ENCODE data around the gene MFNG. TPM values are rescaled to one million over a fixed set of nuclear protein-coding genes. Genes with fewer than 3 reads are reported as not detected.
A peak's percentile ranks its signal among the peaks of the same experiment; 100 is the strongest.

Gene MFNG
- total RNA-seq, 1 donor from 2014 or later, result 0.83 TPM

DNA sequence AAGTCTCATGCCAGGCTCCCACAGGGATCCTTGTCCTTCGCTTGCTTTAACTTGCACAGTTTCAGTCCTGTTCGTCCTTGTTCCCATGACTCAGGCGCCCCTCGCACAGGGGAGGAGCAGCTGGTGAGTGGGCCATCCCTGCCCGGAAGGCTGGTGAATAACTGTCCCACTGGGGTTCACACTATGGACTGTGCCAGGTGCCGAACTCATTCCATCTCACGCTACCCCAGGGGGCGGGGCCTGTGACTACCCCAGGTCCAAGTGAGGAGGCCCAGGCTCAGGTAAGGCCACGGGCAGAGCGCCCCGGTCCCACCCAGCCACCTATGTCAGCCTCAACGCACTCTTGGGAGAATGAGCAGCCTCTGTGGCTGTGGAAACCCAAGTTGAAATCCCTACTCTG, 40.2 kb upstream of the MFNG start:
- Mint-ChIP-seq H3K27ac (no peak overlapping the region), H3K36me3 (no peaks in the 10 kb centered on the region)

GRCh38 chr22:37525746-37526350, 39.7 kb upstream of the MFNG start:
- no peak overlapping the region for H3K27ac Mint-ChIP-seq

More for the DNA sequence above, 40.2 kb upstream of the MFNG start:
- Mint-ChIP-seq H3K9me3 (no peaks in the 10 kb centered on the region), H3K27me3 (ENCODE audit: low read depth) (no peaks in the 10 kb centered on the region), H3K4me1 (peaks cover 2% of the 10 kb centered on the region), H3K4me3 (no peak overlapping the region)
- DNase-seq (ENCODE audit: low spot score in 2 of 2, unreplicated experiment in 2 of 2), result no peak
- no peak for TF ChIP-seq CTCF (IDR thresholded peaks at IDR 0.05; ENCODE audit: unreplicated experiment)

DNA sequence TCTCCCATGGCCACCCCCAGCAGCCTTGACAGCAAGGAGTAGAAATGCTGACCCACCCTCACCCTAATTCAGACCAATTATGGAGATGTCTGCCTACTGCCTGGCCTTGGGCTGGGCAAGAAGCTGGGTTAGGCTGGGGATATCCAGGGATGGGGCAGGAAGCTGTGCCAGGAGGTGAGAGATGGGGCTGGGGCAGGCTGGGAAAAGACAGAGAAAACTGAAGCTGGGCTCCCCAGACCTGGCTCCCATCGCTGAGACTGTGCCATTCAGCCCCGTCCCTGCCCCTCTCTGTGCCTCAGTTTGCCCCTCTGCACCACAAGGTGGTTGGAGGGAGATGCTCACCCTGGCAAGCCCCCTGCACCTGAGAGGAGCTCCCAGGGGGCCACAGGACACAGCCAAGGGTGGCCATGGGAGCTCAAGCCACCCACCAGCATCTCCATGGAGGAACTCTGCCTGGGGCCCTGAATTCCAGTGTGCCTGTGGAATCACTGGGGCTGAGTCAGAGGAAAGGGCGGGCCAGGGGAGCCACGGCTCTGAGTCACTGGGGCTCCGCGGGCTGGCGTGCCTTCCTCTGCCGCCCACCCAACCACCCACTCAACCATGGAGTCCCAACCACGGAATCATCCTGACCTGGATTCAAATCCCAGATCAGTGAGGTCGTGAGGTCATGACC, 39.0 kb upstream of the MFNG start:
- Mint-ChIP-seq H3K4me3 (no peak overlapping the region), H3K27me3 (ENCODE audit: low read depth) (peaks cover 2% of the 10 kb centered on the region), H3K36me3 (no peaks in the 10 kb centered on the region), H3K9me3 (no peaks in the 10 kb centered on the region), H3K4me1 (peaks cover 2% of the 10 kb centered on the region), H3K27ac (no peak overlapping the region)
- no peak for TF ChIP-seq CTCF (IDR thresholded peaks at IDR 0.05; ENCODE audit: unreplicated experiment)
- no peak for DNase-seq (ENCODE audit: low spot score in 2 of 2, unreplicated experiment in 2 of 2)

More at GRCh38 chr22:37525746-37526350, 39.7 kb upstream of the MFNG start:
- Mint-ChIP-seq H3K27me3 (ENCODE audit: low read depth) (no peaks in the 10 kb centered on the region), H3K9me3 (no peaks in the 10 kb centered on the region), H3K36me3 (no peaks in the 10 kb centered on the region), H3K4me1 (peaks cover 2% of the 10 kb centered on the region), H3K4me3 (no peak overlapping the region)
- no peak for DNase-seq (ENCODE audit: low spot score in 2 of 2, unreplicated experiment in 2 of 2)
- no peak for TF ChIP-seq CTCF (IDR thresholded peaks at IDR 0.05; ENCODE audit: unreplicated experiment)

DNA sequence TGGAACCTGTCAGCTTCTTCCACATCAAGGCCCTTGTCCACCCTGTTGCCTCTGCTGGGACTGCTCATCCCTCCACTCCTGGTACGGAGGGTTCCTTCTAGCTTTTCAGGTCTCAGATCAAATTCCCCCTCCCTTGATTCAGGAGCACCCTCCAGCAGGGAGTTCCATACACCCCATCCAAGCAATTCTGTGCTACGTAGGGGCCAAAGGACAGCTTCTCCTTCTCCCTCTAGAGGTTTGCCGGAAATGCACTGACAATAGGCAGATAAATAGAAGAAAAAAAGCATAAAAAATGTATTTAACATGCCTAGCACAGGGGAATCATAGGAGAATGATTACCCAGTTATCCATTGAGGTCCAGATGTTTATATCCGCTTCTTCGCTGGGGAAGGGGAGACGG, 36.3 kb upstream of the MFNG start:
- H3K36me3 Mint-ChIP-seq, result no peaks in the 10 kb centered on the region
- TF ChIP-seq CTCF (IDR thresholded peaks at IDR 0.05; ENCODE audit: unreplicated experiment), result no peak
- no peak overlapping the region for H3K4me3 Mint-ChIP-seq
- H3K27ac Mint-ChIP-seq, result no peak overlapping the region
- no peaks in the 10 kb centered on the region for H3K9me3 Mint-ChIP-seq
- H3K27me3 Mint-ChIP-seq (ENCODE audit: low read depth), result peaks cover 8% of the 10 kb centered on the region
- DNase-seq (ENCODE audit: low spot score in 2 of 2, unreplicated experiment in 2 of 2), result no peak
- H3K4me1 Mint-ChIP-seq, result peaks cover 8% of the 10 kb centered on the region

- peaks cover 2% of the 10 kb centered on the region for H3K36me3 Mint-ChIP-seq
- peaks cover 8% of the 10 kb centered on the region for H3K4me1 Mint-ChIP-seq
- no peak overlapping the region for H3K27ac Mint-ChIP-seq
- peaks cover 1% of the 10 kb centered on the region for H3K9me3 Mint-ChIP-seq
- peaks cover 8% of the 10 kb centered on the region for H3K27me3 Mint-ChIP-seq (ENCODE audit: low read depth)
- no peak for TF ChIP-seq CTCF (IDR thresholded peaks at IDR 0.05; ENCODE audit: unreplicated experiment)
- peak overlapping the region; percentile 45 for H3K4me3 Mint-ChIP-seq
- no peak for DNase-seq (ENCODE audit: low spot score in 2 of 2, unreplicated experiment in 2 of 2)
Observed at GRCh38 chr22:37521236-37521739, 35.1 kb upstream of the MFNG start.

Measured in mesothelial cell of epicardium (in vitro differentiated cells).